Femur (tissue), 1 donor: Measurements from ENCODE around the gene ENOX1.
"Not testable (repeated sequence)": the region's sequence is repeated elsewhere in the genome, so short reads cannot be mapped to it uniquely, and the experiment has no call there.

ENCODE experiments used
- DNase-seq: peaks from one replicate; pipeline ENCODE4 v3.0.0-alpha.2; 2017

ENOX1 gene

DNA sequence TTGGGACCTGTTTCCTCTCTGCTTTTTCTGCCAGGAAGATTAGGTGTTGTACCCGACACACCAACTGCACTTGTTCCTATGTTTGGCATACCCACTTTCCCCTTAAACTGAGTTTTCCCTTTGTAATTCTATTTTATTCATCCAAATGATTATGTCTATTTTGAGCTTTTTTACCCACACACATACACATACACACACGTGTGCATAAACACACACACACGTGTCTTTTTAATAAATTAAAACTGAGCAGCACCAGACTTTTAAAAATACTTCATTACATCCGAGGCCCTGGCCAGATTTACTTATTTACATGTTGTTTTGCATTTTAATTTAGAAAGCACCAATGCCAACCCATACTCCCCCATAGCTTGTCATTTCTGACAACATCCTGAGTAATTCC lies 413.4 kb downstream of the ENOX1 start:
- no peak for DNase-seq

DNA sequence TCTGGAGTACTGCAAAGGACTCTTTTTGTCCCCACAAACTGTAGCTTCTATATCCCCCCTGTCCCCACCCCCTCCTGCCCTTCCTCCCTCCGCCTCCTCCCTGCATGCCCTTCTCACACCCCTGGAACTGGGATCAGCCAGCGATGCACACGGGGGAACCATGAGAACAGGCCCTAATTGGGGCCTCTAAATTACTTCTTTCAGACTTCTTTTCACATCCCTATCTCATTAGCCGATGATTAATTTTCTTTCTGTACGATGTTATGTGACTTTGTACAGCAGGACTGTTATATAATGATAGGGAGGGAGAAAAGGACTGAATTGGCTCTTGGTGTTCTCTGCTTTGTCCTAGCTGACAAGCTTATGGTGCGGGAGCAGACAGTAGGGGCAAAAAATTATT lies 415.9 kb downstream of the ENOX1 start:
- no peak for DNase-seq

DNA sequence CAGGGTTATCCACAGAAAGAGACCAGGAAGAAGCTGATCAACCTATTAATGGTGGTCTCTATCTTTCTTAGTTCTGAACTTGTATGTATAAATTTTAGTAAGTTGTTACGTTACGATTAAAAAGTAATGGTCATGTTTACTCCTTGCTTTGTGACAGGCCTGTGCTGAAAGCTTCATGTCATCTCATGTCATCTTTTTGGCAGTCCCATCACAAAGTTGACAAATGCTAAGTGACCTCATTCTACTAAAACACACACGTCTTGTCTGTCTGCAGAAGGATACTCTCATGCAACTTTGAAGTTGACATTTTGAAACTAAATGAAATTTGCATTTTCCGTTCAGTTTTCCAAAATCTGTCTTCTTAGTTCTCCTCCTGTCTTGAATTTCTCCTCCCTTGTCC lies 417.5 kb downstream of the ENOX1 start:
- no peak for DNase-seq

DNA sequence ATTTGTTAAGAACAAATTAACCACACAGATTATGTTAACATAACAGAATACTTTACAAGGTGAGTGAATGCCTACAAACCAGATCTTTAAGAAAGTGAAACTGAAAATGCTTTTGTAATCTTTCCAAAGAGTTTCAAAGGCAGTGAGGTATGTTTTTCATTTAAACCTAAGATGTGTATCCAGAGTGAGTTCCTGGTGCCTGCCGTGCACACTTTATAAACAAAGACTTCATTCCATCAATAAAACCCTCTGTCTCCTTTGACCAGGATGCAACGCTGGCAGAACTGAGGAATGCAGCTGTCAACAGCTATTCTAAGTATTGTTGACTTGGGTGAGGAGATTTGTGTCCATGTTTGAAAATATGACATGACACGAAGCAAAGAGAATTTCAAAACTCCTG lies 418.8 kb downstream of the ENOX1 start:
- DNase-seq, result no peak

DNA sequence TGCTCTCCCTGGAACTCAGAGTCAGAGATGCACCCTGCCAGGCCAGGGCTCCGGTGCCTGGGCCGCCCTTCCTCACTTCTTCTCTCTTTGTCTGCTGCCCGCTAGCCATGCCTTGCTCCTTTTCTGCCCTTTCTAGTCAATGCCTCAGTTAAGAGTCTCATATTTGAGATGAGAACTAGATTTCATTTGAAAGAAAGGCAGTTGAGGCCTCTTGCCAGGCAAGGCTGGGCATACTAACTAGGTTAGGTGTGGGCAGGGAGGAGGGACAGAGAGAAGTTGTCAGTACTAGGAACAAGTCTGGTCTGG lies 421.8 kb downstream of the ENOX1 start:
- DNase-seq, result no peak

DNA sequence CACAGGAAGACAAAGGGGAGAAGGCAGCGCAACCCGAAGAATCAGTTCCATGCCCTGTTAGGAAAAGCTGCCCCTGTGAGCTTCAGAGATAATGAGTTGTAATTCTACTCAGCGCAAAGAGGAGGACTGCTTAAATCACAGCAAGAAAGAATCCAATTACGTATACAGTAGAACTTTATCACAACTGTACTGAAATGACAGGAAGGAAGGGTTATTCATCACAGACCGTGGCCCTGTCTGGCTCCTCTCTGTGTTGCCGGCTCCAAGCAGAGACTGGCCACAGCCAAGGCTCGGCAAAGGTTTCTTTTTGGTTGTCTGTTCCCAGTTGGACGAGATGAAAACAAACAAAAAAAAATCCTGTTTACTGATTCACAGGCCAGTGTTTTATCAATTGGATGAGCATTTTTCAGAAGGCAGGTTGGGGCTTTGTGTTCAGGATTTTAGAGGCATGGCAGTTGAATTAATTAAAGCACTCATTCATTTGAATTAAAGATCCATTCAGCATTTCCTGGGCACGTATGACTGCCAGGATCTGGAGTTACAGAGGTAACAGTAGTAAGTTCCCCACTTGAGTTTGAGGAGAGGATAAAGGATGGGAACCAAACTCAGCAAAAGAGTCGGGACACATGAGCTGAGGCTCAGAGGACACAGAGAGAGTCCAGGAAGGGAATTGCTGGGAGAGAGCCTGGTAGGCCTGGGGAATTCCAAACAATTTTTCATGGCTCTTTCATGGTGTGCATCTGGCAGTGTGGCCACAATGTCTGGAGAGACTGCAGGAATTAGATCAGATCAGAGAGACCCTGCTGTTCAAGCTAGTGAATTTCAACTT lies 422.3 kb downstream of the ENOX1 start:
- DNase-seq, result peak; percentile 50

DNA sequence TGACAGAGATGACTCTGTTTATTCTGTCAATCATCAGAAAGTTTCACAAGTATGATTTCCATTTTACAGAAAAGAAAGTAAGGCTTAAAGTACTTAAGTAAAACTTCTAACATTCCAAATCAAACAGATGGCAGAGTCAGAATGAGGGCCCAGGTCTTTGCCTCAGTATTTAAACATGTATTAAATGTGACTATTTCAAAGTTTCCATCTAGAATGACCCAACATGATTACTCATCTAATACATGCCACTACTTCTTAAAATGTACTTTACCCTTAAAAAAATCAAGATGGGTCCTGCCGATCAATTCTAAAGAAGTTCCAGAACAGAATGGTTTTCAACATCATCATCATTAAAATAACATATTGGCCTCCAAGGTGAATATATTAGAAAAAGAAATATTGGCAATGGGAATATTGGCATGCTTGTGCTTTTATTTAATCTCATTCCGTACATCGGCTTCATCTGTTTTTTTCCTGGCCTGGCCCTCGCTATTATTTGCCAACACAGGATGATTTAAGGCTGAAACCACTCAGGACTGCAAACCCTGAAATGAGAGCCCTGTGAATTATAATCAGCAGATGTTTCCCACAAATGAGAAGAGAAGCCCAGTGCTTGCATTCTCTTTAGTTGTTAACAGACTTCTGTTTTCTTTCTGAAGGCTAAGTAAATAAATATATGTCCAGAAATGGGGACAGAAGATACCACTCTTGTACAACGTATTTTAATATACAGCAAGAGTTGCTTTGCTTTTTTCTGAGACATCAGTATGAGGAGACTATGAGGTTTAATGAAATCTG lies 423.4 kb downstream of the ENOX1 start:
- DNase-seq, result peak; percentile 82

DNA sequence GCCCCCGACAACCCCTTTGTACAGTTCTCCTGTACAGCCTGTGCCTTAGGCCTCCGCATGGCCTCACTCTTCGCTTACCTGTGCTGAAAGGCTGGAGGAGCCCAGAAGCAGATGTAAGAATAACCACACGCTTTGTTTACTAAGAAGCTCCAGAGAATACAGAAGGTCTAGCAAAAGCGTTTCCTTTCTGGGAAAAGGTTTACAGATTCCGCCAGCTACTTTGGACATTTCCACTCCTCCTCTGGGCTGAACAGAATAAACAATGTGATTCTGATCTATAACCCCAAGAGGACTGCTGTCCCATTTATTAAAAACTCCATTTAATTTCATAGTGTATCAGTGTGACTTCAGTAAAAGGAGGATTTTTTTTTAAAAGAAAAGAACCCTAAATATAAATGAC lies 424.2 kb downstream of the ENOX1 start:
- no peak for DNase-seq

DNA sequence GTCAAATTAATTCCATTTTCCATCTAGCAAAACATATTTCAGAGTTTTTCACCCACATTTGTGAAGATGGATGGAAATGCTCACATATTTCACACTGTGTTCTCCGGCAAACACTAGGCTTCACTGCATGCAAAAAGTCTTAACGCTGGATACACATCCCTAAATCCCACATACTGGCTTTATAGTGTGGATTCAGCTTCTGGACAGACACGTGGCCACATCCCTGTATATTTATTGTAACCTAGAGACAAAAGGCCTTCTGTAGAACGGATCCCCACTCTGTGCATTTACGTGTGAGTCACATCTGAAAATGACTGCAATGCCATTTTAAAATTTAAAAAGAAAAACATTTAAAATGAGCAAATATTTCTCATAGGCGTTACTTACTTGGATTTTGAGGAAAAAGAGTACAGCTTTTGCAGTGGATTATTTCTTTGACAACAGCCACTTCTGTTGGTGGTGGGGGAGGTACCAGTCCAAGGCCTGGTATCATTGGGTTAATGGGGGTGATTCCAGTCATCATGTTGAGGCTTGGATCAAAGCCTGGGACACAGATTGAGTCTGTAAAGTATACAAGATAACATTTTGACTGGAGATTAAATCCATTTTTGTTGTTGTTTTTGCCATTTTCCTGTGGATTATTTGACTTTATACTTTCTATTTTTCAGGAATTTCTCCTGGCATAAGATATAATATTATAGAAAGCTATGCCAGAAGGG lies 425.7 kb downstream of the ENOX1 start:
- DNase-seq, result peak; percentile 28

DNA sequence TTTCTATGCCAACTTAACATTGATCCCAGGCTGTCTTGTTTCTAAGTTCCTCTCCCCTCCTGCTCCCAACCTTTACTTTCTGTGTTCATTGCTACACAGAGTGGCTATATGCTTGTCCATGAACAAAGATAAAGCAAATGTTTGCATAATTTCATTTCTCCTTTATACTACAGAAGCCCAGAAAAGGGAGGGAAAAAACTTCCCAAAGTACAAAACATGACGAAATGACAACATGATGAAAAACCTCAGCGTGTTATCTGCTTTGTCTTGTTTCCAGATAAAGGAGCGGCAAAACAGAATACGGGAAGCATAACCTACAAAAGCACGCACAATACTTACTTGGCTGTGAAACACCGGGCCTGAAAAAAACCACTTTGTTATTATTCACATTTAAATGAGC lies 426.6 kb downstream of the ENOX1 start:
- no peak for DNase-seq

DNA sequence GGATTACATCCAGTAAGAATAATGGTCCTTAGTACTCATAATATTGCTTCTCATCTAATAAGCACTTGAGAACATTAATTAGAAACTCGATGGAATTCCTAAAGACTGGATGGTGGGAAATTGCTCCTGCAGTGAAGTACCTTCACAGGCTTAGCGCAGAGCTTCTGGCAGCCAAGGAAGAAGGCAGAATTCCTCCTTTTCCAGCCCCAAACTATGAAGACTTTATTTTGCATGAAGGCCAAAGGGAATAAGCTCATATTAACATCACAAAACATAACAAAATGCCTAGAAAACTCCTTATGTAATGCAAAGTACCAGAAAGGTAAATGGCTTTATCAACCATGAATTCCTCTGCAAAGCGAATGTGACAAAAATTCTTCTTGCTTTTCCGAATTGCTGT lies 427.2 kb downstream of the ENOX1 start:
- no peak for DNase-seq

DNA sequence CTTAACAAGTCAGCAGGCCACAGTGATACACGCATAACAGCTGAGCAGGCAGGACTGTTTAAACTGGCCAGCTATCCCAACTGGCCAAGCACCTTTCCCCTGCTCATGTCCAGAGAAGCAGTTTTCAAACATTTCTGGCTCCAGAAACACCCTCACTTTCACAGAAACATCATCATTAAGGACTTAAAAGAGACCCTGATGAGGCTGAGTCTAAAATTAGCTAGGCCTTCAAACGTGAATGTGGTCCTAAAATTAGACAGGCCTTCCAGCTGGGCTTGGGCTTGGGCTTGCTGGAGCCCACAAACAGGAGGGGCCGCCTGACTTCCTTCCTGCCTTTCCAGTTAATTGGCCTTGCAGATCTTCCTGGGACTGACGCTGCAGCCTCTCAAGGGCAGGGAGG lies 429.2 kb downstream of the ENOX1 start:
- peak; percentile 66 for DNase-seq

DNA sequence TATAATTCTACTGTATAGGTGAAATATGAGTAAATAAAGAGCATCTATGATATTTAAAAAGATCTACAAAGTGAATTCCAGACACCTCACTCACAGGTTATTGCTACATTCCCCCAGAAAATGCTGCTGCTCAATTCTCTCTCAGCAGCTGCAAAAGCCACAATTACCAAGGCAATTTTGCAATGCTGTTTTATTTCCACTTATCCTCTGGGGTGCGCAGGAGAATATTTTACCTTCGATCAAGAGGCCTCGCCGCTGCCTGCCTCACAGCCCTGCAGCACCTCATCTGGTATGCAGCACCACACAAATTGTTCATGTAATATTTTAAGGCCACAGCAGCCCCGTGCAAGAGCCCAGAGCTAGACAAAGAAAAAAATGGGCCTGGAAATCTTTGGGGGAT lies 430.2 kb downstream of the ENOX1 start:
- no peak for DNase-seq

DNA sequence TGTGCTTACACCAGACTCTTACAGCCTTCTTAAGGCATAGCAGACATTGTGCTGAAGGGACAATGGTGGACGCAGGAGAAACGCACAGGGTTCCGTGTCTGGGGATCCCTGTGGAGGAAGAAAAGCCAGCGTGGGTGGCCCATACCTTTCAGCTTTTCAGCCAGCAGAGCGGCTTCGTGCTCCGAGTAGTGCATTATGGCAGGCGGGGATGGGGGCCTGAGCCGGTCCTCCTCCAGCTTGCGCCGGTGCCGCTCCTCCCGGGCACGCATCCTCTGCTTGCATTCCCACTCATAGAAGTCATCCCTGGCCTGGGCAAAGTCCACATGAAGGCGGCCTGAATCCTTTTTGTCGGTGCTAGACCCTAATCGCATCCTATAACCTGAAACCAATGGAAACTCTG lies 431.0 kb downstream of the ENOX1 start:
- no peak for DNase-seq

DNA sequence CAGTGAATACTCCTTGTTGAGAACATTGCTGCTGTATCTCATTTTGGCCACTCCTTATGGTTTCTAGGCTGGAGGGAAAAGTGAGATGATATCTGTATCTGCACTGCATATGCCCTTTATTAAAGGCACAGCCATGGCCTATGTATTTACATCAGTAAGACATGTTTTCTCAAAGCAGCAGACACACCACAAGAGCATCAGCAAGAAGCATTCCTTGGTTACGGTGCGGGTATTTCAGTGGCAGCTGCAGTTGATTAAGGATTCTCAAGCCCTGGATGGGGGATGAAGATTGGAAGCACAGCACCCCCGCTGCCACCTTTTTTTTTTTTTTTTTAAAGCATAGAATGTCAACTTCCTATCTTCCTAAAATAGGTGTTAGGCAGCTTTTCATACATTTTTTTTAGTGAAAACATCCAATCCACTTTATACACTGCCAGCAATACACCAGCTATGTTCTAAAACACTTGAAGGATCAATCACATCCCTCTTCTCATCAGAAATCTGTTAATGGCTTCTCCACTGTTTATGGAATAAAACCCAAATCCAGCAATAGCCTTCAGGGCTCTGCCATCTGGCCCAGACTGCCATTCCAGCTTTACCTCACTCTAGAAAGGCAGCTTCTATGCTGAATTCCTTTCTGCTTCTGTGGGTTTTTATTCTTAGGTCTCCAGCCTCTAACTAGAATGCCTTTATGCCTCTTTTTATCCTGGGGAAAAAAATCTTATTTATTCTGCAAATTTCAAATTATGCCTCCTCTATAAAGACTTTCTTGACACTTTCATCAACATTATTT lies 432.4 kb downstream of the ENOX1 start:
- no peak for DNase-seq

DNA sequence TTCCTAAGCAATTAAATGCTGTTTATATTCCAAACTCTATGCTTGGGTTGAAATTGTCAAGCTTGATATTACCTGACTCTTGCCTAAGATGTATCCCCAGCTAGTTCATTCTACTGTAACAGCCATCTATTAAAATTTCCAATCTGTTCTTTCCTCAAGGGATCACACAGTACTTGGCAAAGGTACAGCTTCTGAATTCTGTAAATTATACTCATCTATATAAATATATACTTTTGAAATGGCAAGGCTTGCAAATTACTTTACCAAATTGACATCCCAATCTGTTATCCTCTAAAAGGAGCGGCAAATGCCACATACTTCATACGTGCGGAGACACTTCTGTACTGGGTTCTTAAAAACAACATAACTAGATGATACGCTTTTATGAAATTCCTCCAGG lies 433.1 kb downstream of the ENOX1 start:
- DNase-seq, result no peak

DNA sequence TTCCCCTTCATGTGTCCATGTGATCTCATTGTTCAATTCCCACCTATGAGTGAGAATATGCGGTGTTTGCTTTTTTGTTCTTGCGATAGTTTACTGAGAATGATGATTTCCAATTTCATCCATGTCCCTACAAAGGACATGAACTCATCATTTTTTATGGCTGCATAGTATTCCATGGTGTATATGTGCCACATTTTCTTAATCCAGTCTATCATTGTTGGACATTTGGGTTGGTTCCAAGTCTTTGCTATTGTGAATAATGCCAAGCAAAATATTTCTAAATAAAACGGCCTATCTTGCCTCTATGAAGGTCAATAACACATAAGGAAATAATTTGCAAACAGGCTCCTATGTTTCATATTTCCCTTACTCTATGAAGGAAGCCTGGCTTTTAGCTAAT lies 435.2 kb downstream of the ENOX1 start:
- DNase-seq, result not testable (repeated sequence)

DNA sequence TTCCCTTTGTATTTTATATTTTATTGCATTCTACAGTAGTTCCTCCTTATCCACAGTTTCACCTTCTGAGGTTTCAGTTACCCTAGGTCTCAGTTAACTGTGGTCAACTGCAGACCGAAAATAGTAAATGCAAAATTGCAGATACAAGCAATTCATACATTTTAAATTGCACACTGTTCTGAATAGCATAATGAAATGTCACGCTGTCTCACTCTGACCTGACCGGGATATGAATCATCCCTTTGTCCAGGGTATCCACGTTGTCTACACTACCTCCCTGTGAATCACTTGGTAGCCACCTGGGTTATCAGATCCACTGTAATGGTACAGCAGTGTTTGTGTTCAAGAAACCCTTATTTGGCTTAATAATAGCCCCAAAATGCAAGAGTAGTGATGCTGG lies 438.4 kb downstream of the ENOX1 start:
- no peak for DNase-seq

DNA sequence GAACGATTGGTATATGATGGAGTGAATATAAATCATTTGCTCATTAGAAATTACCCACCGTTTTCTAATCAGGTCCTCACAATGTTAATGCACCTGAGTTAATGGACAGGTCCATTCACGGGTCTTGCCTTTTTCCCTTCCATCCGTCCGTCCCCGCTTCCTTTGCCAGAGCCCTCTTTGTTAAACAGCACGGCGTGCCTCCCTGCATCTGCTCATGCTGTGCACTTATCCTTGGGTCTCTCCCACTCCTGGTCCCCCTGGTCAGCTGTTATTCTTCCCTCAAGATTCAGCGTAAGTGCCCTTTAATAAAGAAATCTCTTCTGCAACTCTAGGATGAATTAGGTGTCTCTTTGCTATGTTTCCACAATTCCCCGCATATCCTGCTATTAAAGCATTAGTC lies 438.9 kb downstream of the ENOX1 start:
- DNase-seq, result no peak

DNA sequence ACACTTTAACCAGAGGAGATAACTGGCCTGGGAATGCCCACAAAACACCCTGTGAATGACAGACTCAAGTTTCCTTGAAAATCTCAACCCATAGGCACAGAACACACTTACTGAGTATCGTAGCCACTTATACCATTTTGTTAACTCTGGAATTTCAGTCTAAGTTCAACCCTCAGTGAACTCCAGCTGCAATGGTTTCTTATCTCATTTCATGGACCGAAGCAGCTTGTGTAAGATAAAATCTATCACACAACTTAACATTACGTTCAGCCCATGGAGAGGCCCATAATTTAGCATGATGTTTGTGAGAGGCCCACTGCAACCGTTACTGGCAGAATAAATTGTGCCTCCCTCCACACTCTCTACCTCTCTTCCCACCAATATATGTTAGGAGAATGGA lies 440.3 kb downstream of the ENOX1 start:
- DNase-seq, result no peak

DNA sequence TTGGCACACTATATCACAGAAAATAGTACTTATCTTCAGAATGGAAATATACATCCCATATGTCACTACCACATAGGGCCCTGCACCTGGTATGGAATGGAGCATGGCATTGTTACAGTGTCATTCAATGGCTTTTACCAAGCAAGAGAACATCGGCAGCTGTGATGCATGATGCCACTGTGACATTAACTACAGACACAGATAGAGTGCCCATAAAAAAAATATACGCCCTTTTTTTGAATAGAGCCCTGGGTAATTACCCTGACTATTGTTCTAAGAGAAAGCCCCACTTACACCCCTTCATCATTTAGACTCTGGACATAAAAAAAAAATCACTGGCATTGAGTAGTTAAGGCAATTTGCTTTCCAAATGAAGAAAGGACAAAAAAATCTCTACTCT lies 443.1 kb downstream of the ENOX1 start:
- no peak for DNase-seq

DNA sequence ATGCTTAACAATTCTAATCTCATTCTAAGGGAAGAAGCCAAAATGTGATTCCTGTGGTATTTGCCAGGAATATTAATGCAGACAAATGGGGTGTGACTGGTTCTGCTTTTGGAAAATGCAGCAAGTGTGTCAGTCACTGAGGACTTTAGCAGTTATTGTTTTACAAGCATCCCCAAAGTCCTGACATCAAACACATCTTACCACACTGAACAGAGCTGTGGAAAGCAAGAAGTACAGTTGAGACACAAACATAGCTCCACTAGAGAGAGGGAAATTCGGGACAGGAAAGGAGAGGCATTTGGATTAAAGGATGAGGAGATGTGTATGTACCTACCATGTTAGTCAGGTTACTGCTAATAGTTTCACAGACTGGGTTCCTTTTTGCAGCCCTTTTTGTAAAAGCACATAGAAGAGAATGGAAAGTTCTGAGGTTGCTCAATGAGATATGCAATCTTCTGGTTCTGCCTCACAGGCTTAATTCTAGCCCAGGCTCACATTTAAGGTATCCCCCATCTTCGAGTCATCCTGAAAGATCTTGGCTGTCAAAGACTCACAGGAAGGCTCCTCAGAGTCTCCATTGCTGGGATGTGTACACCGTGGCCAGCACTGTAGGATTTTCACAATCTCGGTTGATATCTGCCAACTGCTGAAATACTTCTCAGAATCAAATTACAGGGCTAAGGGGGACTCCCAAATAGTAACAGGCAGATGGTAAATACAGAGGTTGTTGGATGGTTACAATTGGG lies 446.8 kb downstream of the ENOX1 start:
- DNase-seq, result no peak
